Stimulated activated CD4-positive, alpha-beta T cell treated with anti-CD3 and anti-CD28 coated beads, Interleukin-15, amount 100 ng/mL, for 48 hours (primary cell): Measurements from ENCODE around the gene CAMSAP1.

Source experiments
- DNase-seq, 2 donors: peaks; one replicate each; pipeline ENCODE4 v3.0.0-alpha.2; 2020; ENCODE audit warnings: low read depth in 2 of 2

Gene CAMSAP1

DNA sequence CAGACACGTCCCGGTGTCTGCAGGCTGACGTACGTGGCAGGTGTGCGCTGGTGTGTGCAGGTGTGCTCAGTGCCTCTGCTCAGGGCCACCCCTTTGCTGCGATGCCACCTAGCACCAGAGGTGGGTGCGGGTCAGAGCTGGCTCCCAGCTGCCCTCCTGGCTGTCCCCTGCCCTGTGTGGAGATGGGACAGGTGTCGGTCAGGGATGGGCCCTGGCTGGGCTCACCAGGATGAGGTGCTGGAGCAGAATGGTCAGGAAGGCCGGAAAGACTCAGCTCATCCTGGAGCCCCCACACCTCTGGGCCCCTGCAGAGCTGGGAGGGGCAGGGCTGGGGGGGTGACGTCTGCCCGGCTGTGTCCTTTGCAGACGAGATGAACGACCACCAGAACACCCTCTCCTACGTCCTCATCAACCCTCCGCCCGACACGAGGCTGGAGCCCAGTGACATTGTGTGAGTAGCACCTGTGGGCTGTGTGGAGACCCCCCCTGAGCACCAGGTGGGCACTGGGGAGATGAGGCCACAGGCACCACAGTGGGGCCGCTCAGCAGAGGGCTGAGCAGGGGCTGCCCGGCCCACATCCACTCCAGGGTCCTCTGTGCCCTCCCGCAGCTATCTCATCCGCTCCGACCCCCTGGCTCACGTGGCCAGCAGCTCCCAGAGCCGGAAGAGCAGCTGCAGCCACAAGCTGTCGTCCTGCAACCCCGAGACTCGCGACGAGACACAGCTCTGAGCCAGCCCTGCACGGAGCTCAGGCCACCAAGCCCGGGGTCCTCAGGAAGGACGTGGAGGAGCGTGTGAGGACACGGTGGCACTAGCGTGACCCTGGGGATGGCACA lies 115.7 kb downstream of the CAMSAP1 start:
- no peak for DNase-seq

DNA sequence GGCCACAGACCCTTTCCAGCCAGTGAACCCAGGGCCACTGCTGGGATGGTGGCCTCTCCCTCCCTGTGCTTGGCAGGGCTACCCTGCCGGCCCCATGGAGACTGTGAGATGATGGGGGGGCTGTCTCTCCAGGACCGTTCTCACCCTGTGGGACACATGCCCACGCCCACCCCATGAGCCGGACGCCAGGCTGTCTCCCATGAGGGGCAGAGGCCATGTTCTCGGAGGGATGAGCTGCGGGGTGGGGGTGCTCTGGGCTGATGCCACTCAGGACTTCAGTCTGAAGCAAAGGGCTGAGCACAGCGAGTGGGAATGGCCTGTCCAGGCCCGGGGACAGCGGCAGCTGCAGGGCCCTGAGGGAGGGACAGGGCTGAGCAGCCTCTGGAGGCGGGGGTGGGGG lies 116.5 kb downstream of the CAMSAP1 start:
- DNase-seq: no peak

DNA sequence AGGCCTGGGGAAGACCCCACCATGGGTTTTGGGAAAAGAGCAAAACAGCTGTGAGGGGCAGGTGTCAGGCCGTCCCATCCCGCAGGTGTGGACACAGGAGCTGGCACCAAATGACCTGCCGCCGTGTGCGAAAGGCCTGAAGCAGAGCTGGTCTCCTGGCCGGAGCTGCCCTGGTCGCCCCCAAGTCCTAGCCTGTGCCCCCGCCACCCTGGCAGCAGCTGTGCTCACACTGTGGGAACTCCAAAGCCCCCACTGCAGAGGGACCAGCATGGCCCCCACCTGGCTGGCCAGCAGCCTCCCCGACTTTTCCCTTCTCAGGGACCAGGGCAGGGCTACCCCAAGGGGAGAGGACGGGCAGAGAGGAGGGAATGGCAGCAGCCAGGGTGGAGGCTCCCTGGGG lies 117.0 kb downstream of the CAMSAP1 start:
- DNase-seq: no peak

DNA sequence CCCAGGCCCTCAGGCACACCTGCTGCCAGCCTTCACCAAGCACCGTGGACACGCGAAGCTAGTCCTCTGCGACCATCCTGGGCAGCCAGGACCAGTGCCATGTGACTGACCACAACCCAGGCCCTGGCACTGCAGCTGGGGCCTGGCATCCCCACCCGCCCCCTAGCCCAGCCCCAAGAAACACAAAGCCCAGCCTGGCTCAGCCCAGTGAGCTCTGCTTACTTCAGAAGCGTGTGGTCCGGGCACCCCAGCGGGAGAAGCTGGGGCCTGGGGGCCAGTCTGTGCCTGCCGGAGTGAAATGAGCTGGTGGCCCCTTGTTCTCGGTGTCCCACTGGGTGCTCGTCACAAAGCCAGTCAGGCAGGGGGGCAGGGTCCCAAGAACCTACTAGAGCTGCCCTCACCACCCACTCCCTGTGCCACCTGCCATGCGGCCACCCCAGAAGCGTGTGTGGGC lies 117.5 kb downstream of the CAMSAP1 start:
- no peak for DNase-seq

DNA sequence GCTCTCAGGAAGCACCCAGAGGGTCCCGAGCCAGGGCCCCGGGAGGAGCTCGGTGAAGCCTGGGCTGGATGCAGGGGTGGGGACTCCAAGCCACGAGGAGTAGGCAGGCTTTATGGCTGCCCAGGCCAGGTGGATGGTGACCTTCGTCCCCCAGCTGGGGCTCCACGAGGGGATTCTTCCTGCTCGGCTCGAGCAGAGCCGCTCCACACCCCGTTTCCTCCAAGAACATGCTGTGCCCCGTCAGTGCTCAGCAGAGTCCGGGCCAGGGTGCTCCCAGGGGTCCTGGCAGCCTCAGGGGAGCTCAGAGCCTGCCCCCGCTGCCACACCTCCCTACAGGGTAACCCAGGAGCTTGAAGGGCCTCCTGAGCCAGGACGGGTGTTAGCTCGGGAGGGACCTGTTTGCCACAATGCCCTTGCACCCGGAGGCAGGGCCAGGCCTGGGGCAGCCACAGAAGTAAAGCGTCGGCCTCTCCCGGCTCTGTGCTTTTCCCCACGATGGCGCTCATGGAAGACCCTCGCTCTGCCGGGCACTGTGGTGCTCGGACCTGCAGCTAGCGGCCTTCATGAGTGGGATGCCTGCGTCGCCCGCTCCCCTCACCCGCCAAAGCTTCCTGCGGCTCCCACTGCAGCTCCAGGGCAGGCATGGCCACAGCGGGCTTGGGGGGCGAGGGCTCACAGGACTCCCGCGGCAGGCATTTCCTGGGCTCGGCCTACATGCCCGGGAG lies 118.6 kb downstream of the CAMSAP1 start:
- DNase-seq: no peak

DNA sequence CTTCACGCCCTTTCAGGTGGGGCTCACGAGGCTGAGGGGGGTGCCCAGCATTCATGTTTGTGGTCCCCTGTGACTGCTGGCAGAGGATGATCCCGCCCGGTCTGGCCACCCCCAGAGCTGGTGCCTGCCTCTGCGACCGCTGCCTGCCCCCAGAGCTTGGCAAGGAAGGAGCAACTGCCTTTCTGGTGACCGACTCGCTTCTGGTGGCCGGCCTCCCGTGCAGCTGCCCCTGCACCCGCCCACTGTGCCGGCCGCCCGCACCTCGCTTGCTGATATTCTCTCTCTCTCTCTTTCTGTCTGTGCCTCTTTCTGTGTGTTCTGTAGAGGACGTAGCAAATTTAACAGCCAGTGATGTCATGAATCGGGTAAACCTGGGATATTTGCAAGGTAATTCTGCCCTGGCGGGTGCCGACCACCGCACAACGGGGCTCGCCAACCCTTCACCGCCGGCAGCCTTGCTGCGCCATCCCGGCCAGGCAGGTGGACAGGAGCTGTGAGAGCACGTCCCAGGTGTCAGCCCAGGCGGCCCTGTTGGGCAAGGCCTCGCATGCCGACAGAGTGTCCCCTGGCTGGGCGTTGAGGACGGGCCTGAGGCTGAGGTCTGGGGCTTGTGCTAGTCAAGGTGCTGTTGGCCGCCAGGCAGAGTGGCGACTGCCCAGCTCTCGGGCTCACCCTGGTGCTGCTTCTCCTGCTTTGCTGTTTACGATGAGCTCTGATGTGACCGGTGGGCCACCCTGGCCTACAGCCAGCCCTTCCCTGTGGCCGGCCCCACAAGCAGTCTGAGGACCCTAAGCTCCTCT lies 119.4 kb downstream of the CAMSAP1 start:
- DNase-seq: no peak

DNA sequence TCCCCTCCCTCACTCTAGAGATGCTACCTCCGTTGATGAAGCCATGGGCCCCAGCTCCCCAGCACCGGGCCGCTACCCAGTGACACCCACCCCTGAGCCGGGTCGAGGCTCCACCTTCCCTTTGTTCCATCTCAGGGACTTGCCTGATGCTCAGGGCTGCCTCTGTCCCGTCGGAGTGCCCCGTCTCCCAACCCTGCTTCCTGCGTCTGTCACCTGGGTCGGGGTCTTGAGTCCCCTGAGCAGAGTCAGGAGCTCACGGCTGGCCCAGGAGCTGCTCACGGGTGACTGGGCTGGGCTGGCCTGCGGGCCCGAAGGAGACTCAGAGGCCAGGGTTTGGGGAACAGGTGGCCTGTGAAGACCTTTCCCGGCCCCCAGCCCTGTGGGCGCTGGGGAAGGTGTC lies 120.0 kb downstream of the CAMSAP1 start:
- no peak for DNase-seq

DNA sequence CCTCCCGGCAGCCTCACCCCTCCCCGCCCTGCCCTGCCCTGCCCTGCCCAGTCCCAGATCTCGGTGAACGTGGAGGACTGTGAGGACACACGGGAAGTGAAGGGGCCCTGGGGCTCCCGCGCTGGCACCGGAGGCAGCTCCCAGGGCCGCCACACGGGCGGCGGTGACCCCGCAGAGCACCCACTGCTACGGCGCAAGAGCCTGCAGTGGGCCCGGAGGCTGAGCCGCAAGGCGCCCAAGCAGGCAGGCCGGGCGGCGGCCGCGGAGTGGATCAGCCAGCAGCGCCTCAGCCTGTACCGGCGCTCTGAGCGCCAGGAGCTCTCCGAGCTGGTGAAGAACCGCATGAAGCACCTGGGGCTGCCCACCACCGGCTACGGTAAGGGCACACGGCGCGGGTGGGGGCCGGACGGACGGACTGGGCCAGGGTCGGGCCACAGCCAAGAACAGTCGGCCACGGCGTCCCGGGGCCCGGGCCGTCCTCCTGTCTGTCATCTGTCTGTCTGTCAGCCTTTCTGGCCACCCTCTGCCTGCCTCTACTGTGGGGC lies 121.1 kb downstream of the CAMSAP1 start:
- DNase-seq: no peak

DNA sequence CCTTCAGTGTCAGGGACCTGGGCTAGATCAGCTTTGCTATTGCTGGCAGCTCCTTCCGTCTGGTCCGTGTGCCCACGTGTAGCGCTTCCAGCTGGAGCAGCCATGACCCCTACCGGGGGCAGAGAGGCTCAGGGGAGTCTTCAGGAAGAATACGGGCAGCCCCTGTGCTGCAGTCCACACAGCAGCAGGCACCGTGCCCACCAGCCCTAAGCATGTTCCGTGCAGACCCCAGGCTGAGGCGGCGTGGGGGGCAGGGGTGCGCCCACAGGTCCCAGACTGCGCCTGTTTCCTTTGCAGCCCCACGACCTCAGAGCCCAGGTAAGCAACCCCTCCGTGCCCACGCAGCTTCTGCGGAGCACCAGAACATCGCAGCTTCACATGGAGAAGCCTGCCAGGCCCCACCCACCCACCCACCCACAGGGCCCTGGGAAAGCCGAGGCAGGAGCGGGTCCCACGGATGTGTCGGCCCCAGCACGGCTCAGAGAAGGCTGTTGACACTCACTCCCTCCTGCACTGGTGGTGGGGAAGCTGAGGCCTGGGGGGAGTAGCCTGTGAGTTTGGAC lies 122.3 kb downstream of the CAMSAP1 start:
- DNase-seq: no peak

DNA sequence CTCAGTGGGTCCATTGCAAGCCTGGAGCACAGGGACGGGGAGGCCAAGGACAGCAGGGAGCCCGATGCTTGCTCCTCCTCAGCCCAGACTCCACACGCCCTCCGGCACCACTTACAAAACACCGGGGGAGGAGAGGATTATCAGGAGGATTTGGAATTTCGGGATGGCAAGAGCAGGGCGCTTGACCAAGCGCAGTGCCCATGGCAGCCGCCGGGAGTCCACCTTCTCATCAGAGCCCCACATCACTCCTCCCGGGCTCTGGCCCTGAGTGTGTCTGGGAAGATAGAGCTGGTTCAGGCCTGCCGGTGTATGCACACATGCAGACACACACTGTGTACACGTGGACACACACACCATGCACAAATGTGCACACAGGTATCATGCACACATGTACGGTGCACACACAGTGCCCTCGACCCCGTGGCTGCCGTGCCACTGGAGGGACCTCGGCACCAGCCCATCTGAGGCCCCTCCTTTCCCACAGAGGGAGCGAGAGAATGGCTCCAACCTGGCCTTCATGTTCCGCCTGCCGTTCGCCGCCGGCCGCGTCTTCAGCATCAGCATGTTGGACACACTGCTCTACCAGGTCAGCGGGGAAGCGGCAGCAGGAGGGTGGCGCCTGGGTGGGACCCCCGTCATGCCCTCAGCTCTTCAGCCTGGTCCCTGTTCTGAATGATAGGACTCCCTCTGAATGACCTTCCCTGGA lies 123.7 kb downstream of the CAMSAP1 start:
- no peak for DNase-seq

DNA sequence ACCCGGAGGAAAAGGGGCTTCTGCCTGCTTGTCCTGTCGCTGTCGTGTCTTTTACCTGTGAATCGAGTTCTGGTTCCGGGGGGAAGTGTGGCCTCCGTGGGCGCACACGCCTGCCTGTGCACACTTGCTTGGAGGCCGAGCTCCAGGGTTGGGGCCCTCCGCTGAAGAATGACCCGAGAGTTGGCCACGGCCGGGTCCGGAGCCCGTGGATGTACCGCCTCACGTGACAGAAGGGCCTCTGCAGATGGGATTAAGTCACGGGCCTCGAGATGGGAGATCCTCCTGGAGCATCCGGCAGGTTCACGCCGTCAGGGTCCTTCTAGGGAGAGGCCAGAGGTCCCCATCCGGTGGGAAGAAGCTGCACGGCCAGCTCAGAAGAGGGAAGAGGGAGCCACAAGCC lies 124.4 kb downstream of the CAMSAP1 start:
- no peak for DNase-seq

DNA sequence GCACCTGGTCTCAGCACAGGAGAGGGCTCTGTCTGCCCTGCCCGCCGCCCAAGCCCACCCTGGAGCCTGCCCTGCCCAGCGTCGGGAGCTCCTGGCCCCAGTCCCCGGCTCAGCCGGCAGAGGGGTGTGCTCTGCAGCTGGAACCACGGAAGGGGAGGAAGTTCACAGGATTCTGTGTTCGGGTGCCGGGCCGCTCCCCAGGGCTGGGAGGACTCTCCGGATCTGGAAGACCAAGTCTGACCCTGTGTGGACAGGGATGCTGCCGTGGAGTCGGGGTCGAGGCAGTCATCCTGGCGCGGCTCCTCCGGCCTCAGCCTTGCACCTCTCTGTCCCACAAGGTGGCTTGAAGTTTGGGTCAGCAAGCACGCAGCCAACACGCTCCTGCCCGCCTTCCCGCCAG lies 126.7 kb downstream of the CAMSAP1 start:
- no peak for DNase-seq

DNA sequence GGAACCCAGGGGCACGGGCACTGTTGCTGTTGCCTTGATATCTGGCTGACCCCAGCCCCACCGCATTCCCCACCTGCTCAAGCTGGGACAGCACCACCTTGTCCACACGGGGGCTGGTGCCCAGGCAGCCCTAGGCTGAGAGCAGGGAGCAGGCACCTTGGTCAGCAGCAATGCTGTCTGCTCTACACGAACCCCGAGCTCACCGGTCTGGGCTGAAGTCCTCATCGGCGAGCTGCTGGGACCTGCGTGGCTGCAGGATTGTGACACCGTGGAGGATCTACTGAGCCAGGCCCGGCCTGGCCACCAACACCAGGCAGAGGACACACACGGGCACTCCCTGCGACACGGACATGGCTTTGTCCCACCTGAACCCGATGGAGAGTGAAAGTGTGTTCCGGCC lies 127.3 kb downstream of the CAMSAP1 start:
- DNase-seq: no peak

DNA sequence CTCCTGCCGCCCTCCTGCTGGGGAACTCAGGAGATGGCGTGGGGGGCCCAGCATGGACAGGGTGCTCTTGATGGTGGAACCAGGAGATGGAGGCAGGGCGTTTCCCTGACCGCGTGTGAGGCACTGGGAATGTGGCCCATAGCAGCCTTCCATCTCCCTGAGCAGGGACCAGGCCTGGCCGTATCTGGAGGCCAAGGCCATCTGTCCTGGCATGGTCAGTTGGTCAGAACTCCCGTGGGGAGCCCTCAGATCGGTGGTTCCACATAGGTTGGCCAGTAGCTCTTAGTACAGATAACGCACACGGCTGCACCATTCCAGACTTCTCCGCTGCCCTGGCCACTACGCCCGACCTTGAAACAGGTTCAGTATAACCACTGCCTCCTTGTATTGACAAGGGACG lies 127.8 kb downstream of the CAMSAP1 start:
- DNase-seq: no peak

DNA sequence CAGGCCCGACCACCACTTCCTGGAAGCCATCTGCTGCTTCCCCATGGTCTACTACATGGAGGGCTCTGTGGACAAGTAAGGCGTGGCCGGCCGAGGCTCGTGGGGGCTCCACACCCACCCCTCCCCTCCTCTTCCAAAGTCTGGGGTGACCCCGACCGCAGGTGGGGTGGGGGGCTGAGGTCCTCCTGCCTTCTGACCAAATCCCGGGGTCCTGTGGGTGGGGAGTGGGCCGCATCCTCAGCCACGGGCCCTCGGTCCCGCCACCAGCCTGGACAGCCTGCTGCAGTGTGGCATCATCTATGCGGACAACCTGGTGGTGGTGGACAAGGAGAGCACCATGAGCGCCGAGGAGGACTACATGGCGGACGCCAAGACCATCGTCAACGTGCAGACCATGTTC lies 128.9 kb downstream of the CAMSAP1 start:
- no peak for DNase-seq

DNA sequence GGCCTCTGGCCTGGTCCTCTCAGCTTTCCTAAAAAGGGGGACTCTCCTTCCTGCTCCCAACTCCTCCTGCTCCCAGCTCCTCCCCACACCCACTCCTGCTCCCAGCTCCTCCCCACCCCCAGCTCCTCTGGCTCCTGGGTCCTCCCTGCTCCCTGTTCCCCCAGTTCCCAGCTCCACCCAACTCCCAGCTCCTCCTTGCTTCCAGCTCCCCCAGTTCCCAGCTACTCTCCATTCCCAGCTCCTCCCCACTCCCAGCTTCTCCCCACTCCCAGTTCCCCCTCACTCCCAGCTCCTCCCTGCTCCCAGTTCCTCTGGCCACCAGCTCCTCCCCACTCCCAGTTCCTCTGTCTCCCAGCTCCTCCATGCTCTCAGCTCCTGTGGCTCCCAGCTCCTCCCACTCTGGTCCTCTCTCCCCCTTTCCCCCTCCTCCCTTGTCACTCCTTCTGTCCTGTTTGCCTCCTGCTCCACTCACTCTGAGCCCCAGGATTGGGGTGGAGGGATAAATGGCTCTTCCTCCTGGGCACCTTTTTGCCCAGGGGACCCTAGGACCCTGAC lies 129.6 kb downstream of the CAMSAP1 start:
- no peak for DNase-seq

DNA sequence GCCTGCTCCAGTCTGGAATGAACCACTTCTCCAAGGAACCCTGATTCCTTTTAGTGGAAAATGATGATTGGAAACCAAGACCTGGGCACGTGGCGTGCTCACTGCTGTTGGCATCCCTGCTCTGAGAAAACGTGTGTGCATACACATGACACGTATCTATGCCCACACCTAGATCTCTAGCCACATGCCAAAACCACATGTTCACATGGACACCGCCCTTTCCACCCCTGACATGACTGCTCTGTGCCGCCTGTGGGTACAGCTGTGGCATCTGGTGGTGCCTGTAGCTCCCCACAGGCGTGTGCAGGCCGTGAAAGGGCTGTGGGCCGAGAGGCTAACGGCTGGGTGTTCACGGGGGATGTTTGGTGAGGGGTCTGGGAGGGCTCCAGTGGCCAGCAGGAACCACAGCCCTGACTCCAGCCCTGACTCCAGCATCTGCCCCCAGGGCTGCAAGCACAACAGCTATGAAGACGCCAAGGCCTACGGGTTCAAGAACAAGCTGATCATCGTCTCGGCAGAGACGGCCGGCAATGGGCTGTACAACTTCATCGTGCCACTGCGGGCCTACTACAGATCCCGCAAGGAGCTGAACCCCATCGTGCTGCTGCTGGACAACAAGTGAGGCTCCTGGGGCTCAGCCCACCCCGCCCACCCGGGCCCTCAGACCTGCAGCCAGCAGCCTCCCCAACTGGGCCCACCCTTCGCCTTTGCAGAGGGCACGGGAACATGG lies 130.3 kb downstream of the CAMSAP1 start:
- DNase-seq: no peak

DNA sequence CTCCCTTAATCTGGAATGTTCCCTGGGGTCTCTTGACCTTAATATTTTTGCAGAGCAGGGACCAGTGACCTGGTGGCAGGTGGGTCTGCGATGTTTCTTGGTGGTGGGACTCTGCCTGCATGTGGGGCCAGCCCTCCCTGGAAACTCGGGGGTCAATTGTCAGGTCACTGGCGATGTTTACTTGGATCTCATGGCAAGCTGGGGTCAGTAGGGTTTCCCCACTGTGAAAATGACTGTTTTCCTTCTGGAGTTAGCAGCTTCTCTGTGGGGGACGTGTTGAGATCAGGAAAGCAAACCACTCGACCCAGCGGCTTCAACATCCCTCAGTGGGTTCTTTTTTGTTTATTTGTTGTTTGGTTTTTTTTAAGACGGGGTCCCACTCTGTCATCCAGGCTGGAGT lies 131.4 kb downstream of the CAMSAP1 start:
- no peak for DNase-seq

DNA sequence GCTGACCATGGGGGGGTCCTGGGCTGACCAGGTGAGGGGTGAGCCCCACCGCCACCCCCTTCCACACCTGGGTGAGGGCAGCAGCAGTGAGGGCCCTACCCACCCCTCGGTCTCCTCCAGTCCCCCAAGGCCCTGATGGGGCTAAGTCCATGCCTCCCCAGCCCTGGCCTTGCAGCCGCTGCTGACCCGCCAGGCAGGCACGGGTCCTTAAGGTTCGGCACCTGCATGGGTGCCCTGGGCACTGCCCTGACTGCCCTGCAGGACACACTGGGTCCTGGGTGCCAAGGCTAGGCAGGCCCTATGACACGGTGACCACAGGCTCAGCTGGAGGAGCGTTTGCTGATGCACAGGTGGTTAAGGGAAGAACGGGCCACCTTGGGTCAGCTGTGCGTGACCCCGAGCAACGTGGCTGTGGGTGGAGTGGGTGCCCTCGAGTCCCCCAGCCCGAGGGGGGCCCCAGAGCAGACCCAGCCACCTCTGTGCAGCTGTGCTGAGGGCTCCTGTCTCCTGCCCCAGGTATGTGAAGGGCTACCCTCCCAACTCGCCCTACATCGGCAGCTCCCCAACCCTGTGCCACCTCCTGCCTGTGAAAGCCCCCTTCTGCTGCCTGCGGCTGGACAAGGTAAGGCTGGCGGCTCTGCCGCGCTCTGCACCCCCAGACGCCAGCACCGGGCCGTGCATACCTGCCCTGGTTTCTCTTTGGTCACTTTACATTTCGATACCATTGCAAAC lies 132.4 kb downstream of the CAMSAP1 start:
- DNase-seq: no peak
